NCI-H128 (cell line): ENCODE measurements around the gene CCNB3.

ENCODE experiments used
- DNase-seq: peaks from one replicate; lab custom pipeline; 2025; ENCODE audit not compliant: unreplicated experiment; lab: John Stamatoyannopoulos, UW

Gene CCNB3

GRCh38 chrX:50333308-50333707, 128.7 kb downstream of the CCNB3 start:
- DNase-seq, result no peak

GRCh38 chrX:50343917-50344316, 139.4 kb downstream of the CCNB3 start:
- DNase-seq, result no peak

- DNase-seq, result no peak
These were observed 168.4 kb downstream of the CCNB3 start for GRCh38 chrX:50372966-50373365.

- no peak for DNase-seq
These were observed 171.1 kb downstream of the CCNB3 start for GRCh38 chrX:50375481-50376267.

- no peak for DNase-seq
These were observed 177.3 kb downstream of the CCNB3 start for GRCh38 chrX:50381729-50382415.

- no peak for DNase-seq
These were observed 182.0 kb downstream of the CCNB3 start for GRCh38 chrX:50386520-50386919.

GRCh38 chrX:50393902-50394301, 189.3 kb downstream of the CCNB3 start:
- DNase-seq, result no peak
